Measurements from ENCODE around the gene SCGB3A2.

Gene SCGB3A2

DNA sequence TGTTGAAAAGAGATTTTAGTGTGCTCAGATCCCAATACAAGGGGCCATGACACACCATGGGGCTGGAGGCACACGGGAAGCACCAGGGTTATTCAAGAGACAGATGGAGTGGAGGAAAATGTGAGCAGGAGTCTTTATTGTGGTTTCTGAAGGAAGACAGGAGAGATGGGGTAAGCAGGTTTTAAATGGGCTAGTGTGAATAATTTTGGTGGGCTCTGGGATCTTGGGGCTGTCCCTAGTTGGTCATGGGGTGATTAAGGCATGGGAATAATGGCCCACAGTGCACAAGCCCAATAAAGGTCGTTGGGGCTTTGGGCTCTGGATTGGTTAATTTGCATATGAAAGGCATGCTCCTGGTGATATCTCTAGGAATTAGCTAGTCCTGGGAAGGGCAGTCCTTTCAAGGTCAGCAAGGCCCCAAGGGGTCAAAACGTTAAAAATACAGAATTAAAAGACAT lies 3.6 kb upstream of the SCGB3A2 start:
- no peaks in the 10 kb centered on the region for H3K4me1 Mint-ChIP-seq
- H3K27ac Mint-ChIP-seq = no peak overlapping the region
- no peak overlapping the region for H3K4me3 Mint-ChIP-seq
- DNase-seq (no peak), ATAC-seq (replicated peaks) (no peak)
- H3K36me3 Mint-ChIP-seq = no peaks in the 10 kb centered on the region
- no peaks in the 10 kb centered on the region for H3K27me3 Mint-ChIP-seq
- no peaks in the 10 kb centered on the region for H3K9me3 Mint-ChIP-seq

DNA sequence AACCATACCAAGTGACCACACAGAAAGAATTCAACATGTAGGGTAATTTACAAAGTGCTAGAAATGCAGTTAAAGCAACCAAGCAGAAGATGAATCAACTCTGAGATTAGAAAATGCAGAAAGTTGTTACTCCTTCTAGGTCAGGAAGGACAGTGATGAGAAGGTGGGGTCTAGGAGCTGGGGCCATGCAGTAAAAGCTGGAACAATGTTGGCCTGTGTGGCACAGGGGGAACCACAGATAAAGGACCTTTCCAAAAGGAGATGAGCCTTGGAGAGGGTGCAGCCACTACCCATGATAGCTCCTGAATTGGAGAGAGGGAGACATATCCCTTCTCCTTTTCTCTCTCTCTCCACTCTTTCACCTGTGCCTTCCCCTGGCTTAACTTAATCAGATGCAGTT lies 2.4 kb upstream of the SCGB3A2 start:
- Mint-ChIP-seq H3K36me3 (no peaks in the 10 kb centered on the region), H3K4me3 (no peak overlapping the region), H3K27me3 (peaks cover 0 to 5% of the 10 kb centered on the region in 2 donors), H3K9me3 (no peaks in the 10 kb centered on the region), H3K4me1 (no peaks in the 10 kb centered on the region), H3K27ac (no peak overlapping the region)
- ATAC-seq (replicated peaks) = no peak
- no peak for DNase-seq

DNA sequence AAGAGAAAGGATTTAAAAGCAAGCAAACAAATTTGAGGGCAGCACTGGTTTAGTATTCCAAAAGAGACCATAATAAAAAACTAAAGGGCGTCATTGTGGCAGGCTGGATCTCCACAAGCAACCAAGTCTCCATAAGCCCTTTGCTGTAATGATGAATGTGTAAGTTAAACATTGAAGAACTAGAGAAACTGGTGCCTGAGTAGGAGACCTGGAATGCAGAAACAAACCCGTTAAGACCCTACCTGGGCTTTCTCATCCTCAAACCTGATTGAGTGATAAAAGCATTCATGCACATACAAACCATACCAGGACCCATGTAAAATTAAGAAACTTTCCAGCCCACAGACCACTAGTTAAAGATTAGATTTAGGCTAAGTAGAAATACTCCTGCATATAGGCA lies 1.9 kb upstream of the SCGB3A2 start:
- no peak for DNase-seq
- Mint-ChIP-seq H3K4me1 (no peaks in the 10 kb centered on the region), H3K36me3 (no peaks in the 10 kb centered on the region), H3K27me3 (peaks cover 0 to 5% of the 10 kb centered on the region in 2 donors), H3K27ac (no peak overlapping the region), H3K9me3 (no peaks in the 10 kb centered on the region), H3K4me3 (no peak overlapping the region)
- no peak for ATAC-seq (replicated peaks)

DNA sequence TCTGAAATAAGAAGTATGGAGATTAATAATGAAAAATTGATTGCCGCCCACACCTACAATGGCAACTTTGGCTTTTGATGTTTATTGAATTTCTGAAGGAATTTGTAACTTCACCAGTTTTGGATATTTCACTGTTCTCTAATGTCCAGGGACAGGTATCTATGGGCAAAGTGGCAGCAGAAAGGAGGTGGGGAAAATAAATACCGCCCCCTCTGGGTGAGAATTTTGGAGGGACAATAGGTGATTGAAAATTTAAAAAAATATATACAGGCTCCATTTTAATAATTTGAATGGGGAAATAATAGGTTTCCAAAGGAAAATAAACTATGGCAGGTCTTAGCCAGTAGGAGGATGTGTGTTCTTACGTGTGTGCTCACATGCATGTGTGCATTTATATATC lies 1.3 kb downstream of the SCGB3A2 start:
- Mint-ChIP-seq H3K4me1 (no peaks in the 10 kb centered on the region), H3K4me3 (no peak overlapping the region), H3K36me3 (no peaks in the 10 kb centered on the region), H3K9me3 (no peaks in the 10 kb centered on the region), H3K27ac (no peak overlapping the region), H3K27me3 (peaks cover 5% of the 10 kb centered on the region in 2 donors)
- ATAC-seq (replicated peaks) = no peak
- DNase-seq = no peak

- ATAC-seq (replicated peaks) (no peak), DNase-seq (no peak)
- peaks cover 6 to 9% of the 10 kb centered on the region in 2 donors for H3K27me3 Mint-ChIP-seq
- no peaks in the 10 kb centered on the region for H3K36me3 Mint-ChIP-seq
- no peaks in the 10 kb centered on the region for H3K9me3 Mint-ChIP-seq
- H3K27ac Mint-ChIP-seq = no peak overlapping the region
- no peak overlapping the region for H3K4me3 Mint-ChIP-seq
- no peaks in the 10 kb centered on the region for H3K4me1 Mint-ChIP-seq
Measured at GRCh38 chr5:147880487-147880886, 2.0 kb downstream of the SCGB3A2 start.

DNA sequence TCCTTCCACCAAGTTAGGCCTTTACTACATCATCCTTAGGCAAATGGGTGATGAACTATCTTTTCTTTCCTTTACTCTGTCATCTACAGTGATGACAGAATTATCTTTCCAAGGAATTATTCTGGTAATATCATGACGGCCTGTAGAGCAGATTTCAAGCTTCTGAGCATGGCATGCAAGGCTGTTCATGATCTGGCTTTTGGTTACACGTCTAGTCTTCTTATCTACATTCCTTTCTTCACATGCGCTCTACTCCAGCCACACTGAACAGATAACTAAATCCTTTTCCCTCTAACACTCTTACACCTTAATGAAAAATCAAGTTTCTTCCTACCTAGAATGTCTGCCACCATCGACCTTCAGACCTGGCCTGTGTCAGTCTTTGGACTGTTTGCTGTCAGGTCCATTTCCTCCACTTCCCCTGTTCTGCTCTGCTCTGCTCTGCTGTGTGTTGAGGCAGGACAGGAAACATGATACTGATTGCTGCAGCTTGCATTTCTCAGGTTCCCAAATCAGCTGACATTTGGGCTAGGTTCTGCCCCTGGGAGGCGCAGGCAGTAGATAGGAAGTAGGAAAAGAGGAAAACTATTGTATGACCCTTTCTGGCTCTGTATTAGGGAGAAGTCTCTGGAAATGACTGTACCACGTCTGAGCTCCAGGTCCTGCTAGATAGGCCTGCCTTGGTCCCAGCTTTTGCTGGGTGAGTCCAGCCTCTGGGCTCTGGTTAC lies 4.2 kb downstream of the SCGB3A2 start:
- DNase-seq (no peak), ATAC-seq (replicated peaks) (no peak)
- H3K27me3 Mint-ChIP-seq = peaks cover 6 to 9% of the 10 kb centered on the region in 2 donors
- H3K4me3 Mint-ChIP-seq = no peak overlapping the region
- H3K4me1 Mint-ChIP-seq = no peaks in the 10 kb centered on the region
- no peaks in the 10 kb centered on the region for H3K9me3 Mint-ChIP-seq
- no peaks in the 10 kb centered on the region for H3K36me3 Mint-ChIP-seq
- no peak overlapping the region for H3K27ac Mint-ChIP-seq

- DNase-seq = no peak
- ATAC-seq (replicated peaks) = no peak
- Mint-ChIP-seq H3K4me1 (no peaks in the 10 kb centered on the region), H3K9me3 (no peaks in the 10 kb centered on the region), H3K27ac (no peak overlapping the region), H3K36me3 (no peaks in the 10 kb centered on the region), H3K27me3 (peaks cover 6 to 15% of the 10 kb centered on the region in 2 donors), H3K4me3 (no peak overlapping the region)
Measured at GRCh38 chr5:147887026-147887627, 8.6 kb downstream of the SCGB3A2 start.

DNA sequence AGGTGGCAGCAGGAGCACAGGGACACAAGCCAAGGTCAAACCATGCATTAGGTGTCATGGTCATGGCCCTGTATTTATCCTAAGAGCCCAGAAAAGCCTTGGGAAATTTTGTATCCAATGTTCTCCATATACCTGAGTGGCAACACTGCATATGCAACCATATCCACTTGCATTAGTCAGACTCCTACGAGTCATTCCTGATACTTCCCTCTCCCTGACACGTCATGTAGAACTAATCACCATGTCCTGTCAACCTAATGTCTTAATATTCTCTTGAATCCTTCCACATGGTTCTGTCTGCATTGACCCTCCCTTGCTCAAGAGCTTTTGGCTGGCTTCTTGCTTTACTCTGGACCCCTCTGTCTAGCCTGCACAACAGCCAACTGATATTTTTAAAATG lies 9.4 kb downstream of the SCGB3A2 start:
- H3K4me1 Mint-ChIP-seq = no peaks in the 10 kb centered on the region
- H3K4me3 Mint-ChIP-seq = no peak overlapping the region
- ATAC-seq (replicated peaks) (no peak), DNase-seq (no peak)
- no peaks in the 10 kb centered on the region for H3K36me3 Mint-ChIP-seq
- H3K9me3 Mint-ChIP-seq = no peaks in the 10 kb centered on the region
- H3K27me3 Mint-ChIP-seq = peaks cover 6 to 15% of the 10 kb centered on the region in 2 donors
- H3K27ac Mint-ChIP-seq = no peak overlapping the region

- ATAC-seq (replicated peaks) (no peak), DNase-seq (no peak)
- Mint-ChIP-seq H3K4me3 (no peak overlapping the region), H3K36me3 (no peaks in the 10 kb centered on the region), H3K27me3 (peaks cover 4 to 11% of the 10 kb centered on the region in 2 donors), H3K27ac (no peak overlapping the region), H3K4me1 (no peaks in the 10 kb centered on the region), H3K9me3 (no peaks in the 10 kb centered on the region)
Measured at GRCh38 chr5:147892696-147893296, 14.3 kb downstream of the SCGB3A2 start.

- H3K27ac Mint-ChIP-seq = no peak overlapping the region
- no peak overlapping the region for H3K4me3 Mint-ChIP-seq
- H3K4me1 Mint-ChIP-seq = no peaks in the 10 kb centered on the region
- no peaks in the 10 kb centered on the region for H3K9me3 Mint-ChIP-seq
- peaks cover 4% of the 10 kb centered on the region in 2 donors for H3K27me3 Mint-ChIP-seq
- ATAC-seq (replicated peaks) (no peak), DNase-seq (no peak)
- H3K36me3 Mint-ChIP-seq = no peaks in the 10 kb centered on the region
Measured at GRCh38 chr5:147893820-147894219, 15.3 kb downstream of the SCGB3A2 start.

- DNase-seq (no peak), ATAC-seq (replicated peaks) (no peak)
- Mint-ChIP-seq H3K27ac (no peak overlapping the region), H3K9me3 (no peaks in the 10 kb centered on the region), H3K4me1 (no peaks in the 10 kb centered on the region), H3K4me3 (no peak overlapping the region), H3K27me3 (peaks cover 0 to 4% of the 10 kb centered on the region in 2 donors), H3K36me3 (no peaks in the 10 kb centered on the region)
Measured at GRCh38 chr5:147895864-147896263, 17.4 kb downstream of the SCGB3A2 start.

DNA sequence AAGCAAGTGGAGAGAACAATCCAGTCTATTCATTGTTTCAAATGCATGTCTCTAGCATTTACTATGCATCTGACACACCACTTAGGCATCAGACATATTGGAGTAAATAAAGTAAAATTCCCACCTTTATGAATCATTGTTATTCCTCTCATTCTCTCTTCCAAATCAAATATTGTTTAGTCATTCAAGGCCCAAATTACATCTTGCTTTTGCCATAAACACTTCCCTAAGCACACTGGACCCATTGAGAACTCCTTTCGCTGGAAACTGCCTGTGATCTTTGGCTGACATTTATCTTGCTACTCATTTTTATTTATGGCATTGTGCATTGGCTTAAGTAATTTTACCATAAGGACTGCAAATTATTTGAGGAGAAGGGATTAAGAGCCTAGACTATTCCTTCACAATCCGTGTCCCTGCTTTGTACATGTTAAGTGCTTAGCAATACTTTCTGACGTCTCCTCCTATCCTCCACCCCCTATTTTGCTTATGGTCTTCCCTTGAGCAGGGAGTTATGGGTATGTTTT lies 20.4 kb downstream of the SCGB3A2 start:
- Mint-ChIP-seq H3K4me1 (no peaks in the 10 kb centered on the region), H3K4me3 (no peak overlapping the region), H3K27me3 (peaks cover 0 to 4% of the 10 kb centered on the region in 2 donors), H3K9me3 (no peaks in the 10 kb centered on the region), H3K27ac (no peak overlapping the region), H3K36me3 (no peaks in the 10 kb centered on the region)
- DNase-seq (no peak), ATAC-seq (replicated peaks) (no peak)

DNA sequence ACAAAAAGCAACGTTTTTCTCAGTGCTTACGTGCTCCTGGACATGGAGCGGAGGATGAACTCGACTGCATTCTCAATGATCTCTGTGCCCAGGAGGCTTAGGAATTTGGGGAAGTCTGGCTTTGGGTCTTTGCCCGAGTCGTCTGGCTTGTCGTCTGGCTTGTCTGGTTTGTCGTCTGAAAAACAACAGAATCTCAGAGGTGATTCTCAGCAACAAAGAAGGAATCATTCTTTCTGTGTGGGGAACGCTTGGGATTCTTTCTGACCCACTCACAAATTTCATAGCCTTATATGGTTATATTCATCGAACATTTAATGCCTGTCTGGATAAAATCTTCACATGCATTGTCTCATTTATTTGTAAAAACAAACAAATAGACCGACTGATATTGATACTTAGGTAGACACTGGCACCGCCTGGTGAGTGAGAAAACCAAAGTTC lies 23.1 kb downstream of the SCGB3A2 start:
- H3K4me3 Mint-ChIP-seq = no peak overlapping the region
- no peaks in the 10 kb centered on the region for H3K4me1 Mint-ChIP-seq
- H3K9me3 Mint-ChIP-seq = no peaks in the 10 kb centered on the region
- DNase-seq (no peak), ATAC-seq (replicated peaks) (no peak)
- H3K36me3 Mint-ChIP-seq = no peaks in the 10 kb centered on the region
- peaks cover 0 to 4% of the 10 kb centered on the region in 2 donors for H3K27me3 Mint-ChIP-seq
- no peak overlapping the region for H3K27ac Mint-ChIP-seq

DNA sequence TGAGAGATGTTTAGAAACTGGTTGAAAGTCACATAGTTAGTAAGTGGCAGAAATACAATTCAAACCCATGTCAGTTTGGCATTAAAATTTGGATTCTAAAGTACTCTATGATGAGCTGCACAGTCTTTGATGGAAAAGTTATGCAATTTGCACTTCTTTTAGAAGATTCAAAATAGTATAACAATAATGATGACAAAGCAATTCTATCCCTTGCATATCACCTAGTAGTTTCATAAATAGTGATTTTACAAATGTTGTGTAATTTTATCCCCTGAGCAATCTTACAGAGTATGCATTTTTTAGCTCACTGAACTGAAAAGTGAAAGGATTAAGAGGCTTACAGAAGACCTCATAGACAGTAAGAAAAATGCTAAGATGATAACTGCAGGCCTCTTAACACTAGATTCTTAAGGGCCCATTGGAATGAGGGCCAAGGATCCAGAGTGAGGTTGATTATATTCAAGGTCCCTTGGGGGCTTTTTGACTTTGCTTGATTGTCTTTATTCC lies 24.2 kb downstream of the SCGB3A2 start:
- Mint-ChIP-seq H3K36me3 (no peaks in the 10 kb centered on the region), H3K9me3 (no peaks in the 10 kb centered on the region), H3K27me3 (peaks cover under 1% of the 10 kb centered on the region in 2 donors), H3K4me3 (no peak overlapping the region), H3K4me1 (no peaks in the 10 kb centered on the region), H3K27ac (no peak overlapping the region)
- ATAC-seq (replicated peaks) = no peak
- no peak for DNase-seq
